Adipose tissue (tissue), 3 donors: ENCODE results near the gene RPLP1. TPM values are rescaled to one million over a fixed set of nuclear protein-coding genes. Genes with fewer than 3 reads are reported as not detected.
A peak's percentile ranks its signal among the peaks of the same experiment; 100 is the strongest.
"Not testable (repeated sequence)": the region's sequence is repeated elsewhere in the genome, so short reads cannot be mapped to it uniquely, and the experiment has no call there.

Source experiments
- H3K27ac ChIP-seq: one replicate; pipeline ENCODE4 v1.5.1; 2013; ENCODE audit warnings: low read depth, low read length
- WGBS, 3 donors: extraction: QIAGEN DNeasy Blood & Tissue Kit; methylation state at CpG; one replicate each; pipeline ENCODE4 v1.1.7; 2013; 5-methylcytosine and 5-hydroxymethylcytosine counted together
- polyA plus RNA-seq, 3 donors: library from polyadenylated mRNA; stranded (reverse); fragments of 200-250 nt; gene quantifications; one replicate each; pipeline ENCODE4 v1.2.3, GENCODE V29; 2013
- donor health status: healthy with polysubstance abuse.
- donor health status: Bipolar disorder and iron deficiency.
- donor health status: healthy.

The RPLP1 gene
- polyA plus RNA-seq, 3 donors = 831 to 2,011 (median 1,693) TPM

DNA sequence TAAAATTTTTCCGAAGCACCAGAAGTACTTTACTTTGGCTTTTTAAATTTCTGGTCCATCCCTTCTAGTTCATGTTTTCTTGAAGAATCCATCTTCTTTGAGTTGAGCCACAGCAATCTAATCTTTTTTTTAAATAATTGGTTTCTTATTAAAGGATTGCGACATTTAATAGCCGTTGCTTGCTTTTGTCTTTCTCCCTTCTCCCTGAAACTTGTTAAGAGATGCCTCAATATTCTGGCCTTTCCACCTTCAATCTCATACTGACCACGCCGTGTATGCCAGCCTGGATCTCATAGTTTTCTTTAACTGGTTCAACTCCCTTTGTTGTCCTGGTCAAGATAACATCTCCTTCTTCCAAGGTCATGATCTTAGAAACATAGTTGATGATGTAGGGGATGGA is 18.4 kb upstream of the RPLP1 start:
- 91 to 98% (median 95%) methylated on average over 5 of the region's 5 CpGs for WGBS, 3 donors
- no peak overlapping the region for H3K27ac ChIP-seq

DNA sequence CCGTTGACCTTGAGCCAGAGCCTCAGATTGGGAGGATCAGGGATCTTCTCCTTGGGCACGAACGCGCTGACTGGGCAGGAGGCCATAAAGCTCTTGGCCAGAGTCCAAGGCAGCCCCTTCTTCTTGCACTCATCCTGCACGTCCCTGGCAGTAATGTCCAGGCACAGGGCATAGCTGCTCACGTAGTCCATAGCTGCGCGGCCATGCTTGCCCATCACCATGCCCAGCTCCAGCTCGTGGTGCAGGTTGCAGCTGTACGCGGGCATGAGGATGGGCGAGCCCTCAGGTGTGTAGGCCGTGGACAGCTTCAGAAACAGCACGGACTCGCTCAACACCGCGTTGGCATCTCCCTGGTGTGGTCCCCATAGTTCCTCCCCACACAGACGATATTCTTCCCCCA is 17.9 kb upstream of the RPLP1 start:
- H3K27ac ChIP-seq = no peak overlapping the region
- WGBS, 3 donors = 96 to 98% (median 97%) methylated on average over 18 of the region's 18 CpGs

GRCh38 chr15:69435985-69436384 is 16.6 kb upstream of the RPLP1 start:
- no peak overlapping the region for H3K27ac ChIP-seq
- 84 to 99% (median 93%) methylated on average over 4 of the region's 4 CpGs for WGBS, 3 donors

DNA sequence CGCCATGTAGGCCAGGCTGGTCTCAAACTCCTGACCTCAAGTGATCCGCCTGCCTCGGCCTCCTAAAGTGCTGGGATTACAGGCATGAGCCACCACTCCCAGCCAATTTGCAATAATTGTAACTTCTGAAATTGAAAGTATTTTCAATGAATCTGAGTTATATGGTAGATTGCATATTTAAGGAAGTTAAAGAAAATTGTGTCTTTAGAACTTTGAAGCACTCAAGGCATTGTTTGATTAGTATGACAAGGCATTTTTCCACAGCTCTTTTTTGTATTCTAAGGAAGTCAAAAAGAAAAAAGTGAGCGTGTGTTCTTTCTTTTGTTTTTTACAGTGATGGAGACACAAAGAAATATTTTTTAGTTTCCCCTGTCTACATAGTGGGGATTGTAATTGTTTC is 15.7 kb upstream of the RPLP1 start:
- H3K27ac ChIP-seq = no peak overlapping the region
- 86 to 95% (median 89%) methylated on average over 4 of the region's 4 CpGs for WGBS, 3 donors

- no peak overlapping the region for H3K27ac ChIP-seq
- WGBS, 3 donors = 67 to 90% (median 82%) methylated on average over 4 of the region's 4 CpGs
Observed at GRCh38 chr15:69439623-69440022, 13.0 kb upstream of the RPLP1 start.

DNA sequence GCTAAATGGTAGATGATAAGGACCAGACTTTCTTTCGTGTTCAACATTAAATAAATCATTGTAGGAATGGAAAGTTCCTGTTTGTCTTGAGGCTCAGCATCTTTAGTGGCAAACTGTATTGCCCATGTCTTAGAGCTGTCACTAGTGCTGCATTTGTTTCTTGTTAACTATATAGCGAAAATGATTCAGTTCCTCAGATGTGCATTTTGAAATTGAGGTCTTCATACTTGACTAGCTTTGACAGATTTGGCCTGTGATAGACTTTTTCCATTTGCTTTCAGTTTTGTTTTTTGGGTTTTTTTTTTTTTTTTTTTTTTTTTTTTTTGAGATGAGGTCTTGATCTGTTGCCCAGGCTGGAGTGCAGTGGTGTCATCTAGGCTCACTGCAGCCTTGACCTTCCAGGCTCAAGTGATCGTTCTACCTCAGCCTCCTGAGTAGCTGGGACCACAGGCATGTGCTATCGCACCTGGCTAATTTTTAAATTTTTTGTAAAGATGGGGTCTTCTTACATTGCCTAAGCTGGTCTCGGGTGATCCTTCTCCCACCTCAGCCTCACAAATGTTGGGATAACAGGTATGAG is 9.5 kb upstream of the RPLP1 start:
- no peak overlapping the region for H3K27ac ChIP-seq
- 88 to 95% (median 91%) methylated on average over 5 of the region's 5 CpGs for WGBS, 3 donors

- whole genome bisulfite sequencing, 3 donors = 96 to 98% (median 97%) methylated on average over 7 of the region's 7 CpGs
- H3K27ac ChIP-seq = no peak overlapping the region
Observed at GRCh38 chr15:69444686-69445085, 7.9 kb upstream of the RPLP1 start.

- WGBS, 3 donors = 89 to 98% (median 90%) methylated on average over 2 of the region's 2 CpGs
- no peak overlapping the region for H3K27ac ChIP-seq
Observed at GRCh38 chr15:69446953-69447352, 5.7 kb upstream of the RPLP1 start.

DNA sequence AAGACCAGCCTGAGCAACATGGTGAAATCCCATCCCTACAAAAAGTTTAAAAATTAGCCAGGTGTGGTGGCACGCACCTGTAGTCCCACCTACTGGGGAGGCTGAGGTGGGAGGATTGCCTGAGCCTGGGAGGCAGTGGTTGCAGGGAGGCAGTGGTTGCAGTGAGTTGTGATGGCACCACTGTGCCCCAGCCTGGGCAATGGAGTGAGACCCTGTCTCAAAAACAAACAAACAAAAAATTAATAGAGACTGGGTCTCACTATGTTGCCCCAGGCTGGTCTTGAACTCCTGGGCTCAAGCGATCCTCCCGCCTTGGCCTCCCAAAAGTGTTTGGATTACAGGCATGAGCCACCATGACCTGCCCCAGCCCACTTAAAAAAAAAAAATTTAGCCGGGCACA is 2.4 kb upstream of the RPLP1 start:
- WGBS, 3 donors = 97 to 98% (median 97%) methylated on average over 4 of the region's 4 CpGs
- H3K27ac ChIP-seq = not testable (repeated sequence)

- WGBS, 3 donors = 90 to 95% (median 93%) methylated on average over 12 of the region's 12 CpGs
- H3K27ac ChIP-seq = no peak overlapping the region
Observed at GRCh38 chr15:69450968-69451695, 1.5 kb upstream of the RPLP1 start.

GRCh38 chr15:69451951-69452691 is 497 bp upstream of the RPLP1 start:
- WGBS, 3 donors = 12 to 19% (median 17%) methylated on average over 32 of the region's 32 CpGs
- H3K27ac ChIP-seq = peak overlapping the region; percentile 43

DNA sequence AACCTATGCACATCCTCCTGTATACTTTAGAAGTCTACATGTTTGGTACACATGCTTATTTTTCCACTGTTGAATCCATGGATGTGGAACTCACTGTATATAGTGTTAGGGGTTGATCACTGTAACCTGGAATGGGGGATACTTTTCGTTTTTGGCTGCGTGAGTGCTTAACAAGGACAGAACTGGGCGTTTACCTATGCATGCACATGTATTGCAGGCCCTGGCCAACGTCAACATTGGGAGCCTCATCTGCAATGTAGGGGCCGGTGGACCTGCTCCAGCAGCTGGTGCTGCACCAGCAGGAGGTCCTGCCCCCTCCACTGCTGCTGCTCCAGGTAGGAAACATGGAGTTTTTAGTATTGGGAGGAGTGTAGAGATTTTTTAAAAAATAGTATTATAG is 2.3 kb downstream of the RPLP1 start:
- WGBS, 3 donors = 52 to 57% (median 53%) methylated on average over 5 of the region's 5 CpGs
- H3K27ac ChIP-seq = no peak overlapping the region

GRCh38 chr15:69456208-69457166 is 3.9 kb downstream of the RPLP1 start:
- WGBS, 3 donors = 87 to 90% (median 87%) methylated on average over 13 of the region's 13 CpGs
- no peak overlapping the region for H3K27ac ChIP-seq

DNA sequence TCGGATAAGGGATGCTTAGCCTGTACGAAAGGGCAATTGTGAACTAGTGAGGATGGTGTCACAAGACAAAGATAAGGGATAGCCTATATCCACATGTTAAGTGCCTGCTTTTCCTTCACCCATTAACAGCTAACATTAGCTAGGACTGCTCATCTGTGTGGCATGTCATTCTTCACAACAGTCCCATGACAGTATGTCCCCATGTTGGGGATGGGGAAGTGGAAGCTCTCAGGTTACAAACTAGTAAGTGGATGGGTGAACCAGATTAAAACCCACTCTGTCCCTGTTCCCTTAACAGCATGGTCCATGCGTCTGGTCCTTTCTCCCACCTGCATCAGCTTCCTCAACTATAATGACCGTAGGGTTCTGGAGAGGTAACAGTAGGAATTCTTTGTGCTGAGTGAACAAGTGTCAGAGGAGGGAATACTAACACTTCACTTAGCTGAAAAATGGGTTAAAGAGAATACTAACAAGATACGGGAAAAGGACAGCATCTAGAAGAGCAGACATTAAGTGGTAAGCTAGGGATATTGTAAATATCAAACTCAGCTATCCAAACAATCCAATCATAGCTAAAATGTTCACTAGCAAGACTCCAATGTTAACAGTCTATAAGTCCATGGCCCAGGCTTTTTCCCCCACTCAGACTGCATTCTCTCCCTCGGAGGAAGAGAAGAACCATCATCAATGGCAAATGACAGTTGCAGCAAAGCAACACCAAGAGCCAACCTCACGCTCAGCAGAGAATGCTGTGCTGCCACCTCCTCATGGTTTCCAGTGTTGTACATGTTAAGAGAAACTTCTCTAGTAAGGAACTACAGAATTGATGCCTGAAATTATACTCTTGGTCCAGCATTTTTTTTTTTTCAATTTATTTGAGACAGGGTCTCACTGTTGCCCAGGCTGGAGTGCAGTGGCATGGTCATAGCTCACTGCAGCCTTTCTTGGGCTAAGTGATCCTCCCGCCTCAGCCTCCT is 5.0 kb downstream of the RPLP1 start:
- 86% methylated on average over 8 of the region's 8 CpGs for WGBS, 3 donors
- no peak overlapping the region for H3K27ac ChIP-seq

DNA sequence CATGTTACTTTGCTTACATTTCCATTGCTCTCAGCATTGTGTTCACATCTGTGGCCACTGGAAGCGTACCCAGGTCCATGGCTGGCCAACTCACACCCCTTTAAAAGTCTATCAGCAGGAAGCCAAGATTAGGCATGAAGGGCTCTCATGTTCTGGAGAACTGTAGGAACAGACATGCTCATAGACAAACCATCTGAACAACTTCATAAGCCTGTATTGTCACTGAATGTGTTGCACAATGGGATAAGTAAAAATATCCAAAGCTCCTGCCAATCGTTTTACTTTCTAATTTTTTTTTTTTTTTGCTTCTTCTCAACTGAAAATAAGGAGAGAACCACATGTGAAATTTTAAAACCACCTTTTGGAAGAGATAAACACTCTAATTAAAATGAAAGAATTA is 6.4 kb downstream of the RPLP1 start:
- 61 to 81% (median 76%) methylated on average over 2 of the region's 2 CpGs for WGBS, 3 donors
- no peak overlapping the region for H3K27ac ChIP-seq

GRCh38 chr15:69460481-69460880 is 7.9 kb downstream of the RPLP1 start:
- 46 to 55% (median 55%) methylated on average over 1 of the region's 1 CpG for WGBS, 3 donors
- H3K27ac ChIP-seq = no peak overlapping the region

- 41 to 55% (median 46%) methylated on average over 23 of the region's 23 CpGs for WGBS, 3 donors
- no peak overlapping the region for H3K27ac ChIP-seq
Observed at GRCh38 chr15:69462030-69462492, 9.4 kb downstream of the RPLP1 start.
